Glutamatergic neuron (in vitro differentiated cells): ENCODE data around the gene RLF. TPM values are rescaled to one million over a fixed set of nuclear protein-coding genes. Genes with fewer than 3 reads are reported as not detected.

ENCODE experiments used
- DNase-seq: peaks from one replicate; pipeline ENCODE4 v3.0.0; 2022
- H3K27ac Mint-ChIP-seq: one replicate; pipeline ENCODE4 v1.8.0; 2020; ENCODE audit warnings: mild to moderate bottlenecking, mixed read lengths, inconsistent platforms; ENCODE audit not compliant: unreplicated experiment
- H3K27me3 Mint-ChIP-seq: one replicate; pipeline ENCODE4 v1.8.0; 2020; ENCODE audit warnings: mild to moderate bottlenecking, moderate library complexity, mixed read lengths, inconsistent platforms; ENCODE audit not compliant: unreplicated experiment
- H3K36me3 Mint-ChIP-seq: one replicate; pipeline ENCODE4 v1.8.0; 2020; ENCODE audit warnings: mild to moderate bottlenecking, mixed read lengths, inconsistent platforms; ENCODE audit not compliant: unreplicated experiment
- H3K4me1 Mint-ChIP-seq: one replicate; pipeline ENCODE4 v1.8.0; 2020; ENCODE audit warnings: mild to moderate bottlenecking, low read depth, mixed read lengths, inconsistent platforms; ENCODE audit not compliant: unreplicated experiment
- H3K4me3 Mint-ChIP-seq: one replicate; pipeline ENCODE4 v1.8.0; 2020; ENCODE audit warnings: mild to moderate bottlenecking, mixed read lengths, inconsistent platforms; ENCODE audit not compliant: unreplicated experiment
- H3K9me3 Mint-ChIP-seq: one replicate; pipeline ENCODE4 v1.8.0; 2020; ENCODE audit warnings: mild to moderate bottlenecking, moderate library complexity, mixed read lengths, inconsistent platforms; ENCODE audit not compliant: unreplicated experiment
- long read RNA-seq: library from polyadenylated mRNA; unstranded; transcript quantifications from one replicate; pipeline ENCODE4 v2.0.0, GENCODE V29; 2020; ENCODE audit not compliant: unreplicated experiment
- total RNA-seq: library from RNA; stranded (reverse); fragmentation: NEBNext Ultra II Directional; extraction: Animal tissue kit (Norgen Biotek cat#: 25700); gene quantifications from one replicate; pipeline ENCODE4 v1.2.1, GENCODE V29; 2021; ENCODE audit not compliant: unreplicated experiment
- TF ChIP-seq, protein P1 (sequence below): fragments of 200-600 bp; sonication (generic); IDR thresholded peaks from one replicate; pipeline ENCODE4 v1.5.0; 2021; ENCODE audit not compliant: partially characterized antibody, unreplicated experiment

Gene RLF, protein sequence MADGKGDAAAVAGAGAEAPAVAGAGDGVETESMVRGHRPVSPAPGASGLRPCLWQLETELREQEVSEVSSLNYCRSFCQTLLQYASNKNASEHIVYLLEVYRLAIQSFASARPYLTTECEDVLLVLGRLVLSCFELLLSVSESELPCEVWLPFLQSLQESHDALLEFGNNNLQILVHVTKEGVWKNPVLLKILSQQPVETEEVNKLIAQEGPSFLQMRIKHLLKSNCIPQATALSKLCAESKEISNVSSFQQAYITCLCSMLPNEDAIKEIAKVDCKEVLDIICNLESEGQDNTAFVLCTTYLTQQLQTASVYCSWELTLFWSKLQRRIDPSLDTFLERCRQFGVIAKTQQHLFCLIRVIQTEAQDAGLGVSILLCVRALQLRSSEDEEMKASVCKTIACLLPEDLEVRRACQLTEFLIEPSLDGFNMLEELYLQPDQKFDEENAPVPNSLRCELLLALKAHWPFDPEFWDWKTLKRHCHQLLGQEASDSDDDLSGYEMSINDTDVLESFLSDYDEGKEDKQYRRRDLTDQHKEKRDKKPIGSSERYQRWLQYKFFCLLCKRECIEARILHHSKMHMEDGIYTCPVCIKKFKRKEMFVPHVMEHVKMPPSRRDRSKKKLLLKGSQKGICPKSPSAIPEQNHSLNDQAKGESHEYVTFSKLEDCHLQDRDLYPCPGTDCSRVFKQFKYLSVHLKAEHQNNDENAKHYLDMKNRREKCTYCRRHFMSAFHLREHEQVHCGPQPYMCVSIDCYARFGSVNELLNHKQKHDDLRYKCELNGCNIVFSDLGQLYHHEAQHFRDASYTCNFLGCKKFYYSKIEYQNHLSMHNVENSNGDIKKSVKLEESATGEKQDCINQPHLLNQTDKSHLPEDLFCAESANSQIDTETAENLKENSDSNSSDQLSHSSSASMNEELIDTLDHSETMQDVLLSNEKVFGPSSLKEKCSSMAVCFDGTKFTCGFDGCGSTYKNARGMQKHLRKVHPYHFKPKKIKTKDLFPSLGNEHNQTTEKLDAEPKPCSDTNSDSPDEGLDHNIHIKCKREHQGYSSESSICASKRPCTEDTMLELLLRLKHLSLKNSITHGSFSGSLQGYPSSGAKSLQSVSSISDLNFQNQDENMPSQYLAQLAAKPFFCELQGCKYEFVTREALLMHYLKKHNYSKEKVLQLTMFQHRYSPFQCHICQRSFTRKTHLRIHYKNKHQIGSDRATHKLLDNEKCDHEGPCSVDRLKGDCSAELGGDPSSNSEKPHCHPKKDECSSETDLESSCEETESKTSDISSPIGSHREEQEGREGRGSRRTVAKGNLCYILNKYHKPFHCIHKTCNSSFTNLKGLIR (N-terminal part only)
- total RNA-seq: 15.0 TPM
- long read RNA-seq, full-length matches to known transcripts: 5 of 7 reads
- long read RNA-seq, partial matches to known transcripts: 0 of 7 reads
- long read RNA-seq, other reads (novel, unspliced or antisense): 2 of 7 reads

DNA sequence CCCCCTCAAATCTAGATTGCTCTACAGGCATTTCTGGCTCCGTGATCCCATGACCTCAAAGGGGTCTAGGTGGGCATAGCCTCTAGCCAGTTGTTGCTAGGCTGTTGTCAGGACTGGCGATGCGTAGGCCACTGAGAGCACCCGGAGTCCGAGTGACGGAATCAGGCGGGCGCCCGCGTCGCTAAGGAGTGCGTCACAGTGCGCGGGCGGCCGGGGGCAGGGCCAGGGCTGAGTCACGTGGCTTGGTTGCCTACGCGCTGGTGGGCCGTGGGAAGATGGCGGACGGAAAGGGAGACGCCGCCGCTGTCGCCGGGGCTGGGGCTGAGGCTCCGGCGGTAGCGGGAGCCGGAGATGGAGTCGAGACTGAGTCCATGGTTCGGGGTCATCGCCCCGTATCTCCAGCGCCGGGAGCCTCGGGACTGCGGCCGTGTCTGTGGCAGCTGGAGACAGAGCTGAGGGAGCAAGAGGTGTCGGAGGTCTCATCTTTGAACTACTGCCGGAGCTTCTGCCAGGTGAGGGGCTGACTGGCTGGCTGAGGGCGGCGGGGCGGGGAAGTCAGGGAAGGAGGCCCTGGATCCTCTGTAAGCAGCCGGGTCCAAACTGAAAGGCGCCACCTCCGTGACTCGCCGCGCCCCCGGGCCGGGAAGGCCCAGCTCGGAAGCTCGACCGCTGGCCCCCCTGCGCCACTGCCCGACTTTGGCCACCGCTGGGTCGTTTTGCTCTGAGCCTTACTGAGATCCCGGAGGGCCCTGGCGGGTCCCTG lies at the start of gene RLF:
RLF (plus strand) TSS at position 263 of the 763 bp plus-strand sequence; CDS start at position 276, 13 bp downstream.
- peak within 1 kb of the TSS; percentile 94 for H3K4me3 Mint-ChIP-seq

GRCh38 chr1:40114400-40114799 lies 46.8 kb upstream of the RLF start:
- Mint-ChIP-seq H3K36me3 (peaks cover 6% of the 10 kb centered on the region), H3K4me3 (no peak overlapping the region), H3K27me3 (peaks cover 4% of the 10 kb centered on the region), H3K9me3 (peaks cover 6% of the 10 kb centered on the region), H3K4me1 (no peaks in the 10 kb centered on the region), H3K27ac (no peak overlapping the region)
- DNase-seq: no peak
- TF ChIP-seq, protein P1, sequence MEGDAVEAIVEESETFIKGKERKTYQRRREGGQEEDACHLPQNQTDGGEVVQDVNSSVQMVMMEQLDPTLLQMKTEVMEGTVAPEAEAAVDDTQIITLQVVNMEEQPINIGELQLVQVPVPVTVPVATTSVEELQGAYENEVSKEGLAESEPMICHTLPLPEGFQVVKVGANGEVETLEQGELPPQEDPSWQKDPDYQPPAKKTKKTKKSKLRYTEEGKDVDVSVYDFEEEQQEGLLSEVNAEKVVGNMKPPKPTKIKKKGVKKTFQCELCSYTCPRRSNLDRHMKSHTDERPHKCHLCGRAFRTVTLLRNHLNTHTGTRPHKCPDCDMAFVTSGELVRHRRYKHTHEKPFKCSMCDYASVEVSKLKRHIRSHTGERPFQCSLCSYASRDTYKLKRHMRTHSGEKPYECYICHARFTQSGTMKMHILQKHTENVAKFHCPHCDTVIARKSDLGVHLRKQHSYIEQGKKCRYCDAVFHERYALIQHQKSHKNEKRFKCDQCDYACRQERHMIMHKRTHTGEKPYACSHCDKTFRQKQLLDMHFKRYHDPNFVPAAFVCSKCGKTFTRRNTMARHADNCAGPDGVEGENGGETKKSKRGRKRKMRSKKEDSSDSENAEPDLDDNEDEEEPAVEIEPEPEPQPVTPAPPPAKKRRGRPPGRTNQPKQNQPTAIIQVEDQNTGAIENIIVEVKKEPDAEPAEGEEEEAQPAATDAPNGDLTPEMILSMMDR: no peak

More for the DNA sequence above, at the start of gene RLF:
- Mint-ChIP-seq H3K27ac (peak within 1 kb of the TSS; percentile 90), H3K27me3 (no peaks in the 10 kb centered on the region), H3K9me3 (no peaks in the 10 kb centered on the region), H3K36me3 (no peaks in the 10 kb centered on the region), H3K4me1 (peaks cover 4% of the 10 kb centered on the region)
- TF ChIP-seq, protein P1: no peak
- DNase-seq: peak; percentile 98

GRCh38 chr1:40120128-40120527 lies 41.1 kb upstream of the RLF start:
- H3K4me3 Mint-ChIP-seq: no peak overlapping the region
- no peaks in the 10 kb centered on the region for H3K36me3 Mint-ChIP-seq
- TF ChIP-seq, protein P1: no peak
- H3K27ac Mint-ChIP-seq: no peak overlapping the region
- no peaks in the 10 kb centered on the region for H3K4me1 Mint-ChIP-seq
- DNase-seq: no peak
- H3K27me3 Mint-ChIP-seq: no peaks in the 10 kb centered on the region
- no peaks in the 10 kb centered on the region for H3K9me3 Mint-ChIP-seq

- no peak overlapping the region for H3K4me3 Mint-ChIP-seq
- H3K4me1 Mint-ChIP-seq: no peaks in the 10 kb centered on the region
- H3K27ac Mint-ChIP-seq: no peak overlapping the region
- no peaks in the 10 kb centered on the region for H3K9me3 Mint-ChIP-seq
- no peaks in the 10 kb centered on the region for H3K27me3 Mint-ChIP-seq
- H3K36me3 Mint-ChIP-seq: no peaks in the 10 kb centered on the region
- TF ChIP-seq, protein P1: no peak
- DNase-seq: no peak
These were observed 38.3 kb upstream of the RLF start for GRCh38 chr1:40122855-40123254.
